Muscle of leg (tissue), 11 donors: ENCODE data around the gene DNER. TPM values are rescaled to one million over a fixed set of nuclear protein-coding genes. Genes with fewer than 3 reads are reported as not detected.

Experiments used
- DNase-seq: peaks from one replicate; pipeline ENCODE4 v3.0.0; 2013
- H3K27ac ChIP-seq: one replicate; pipeline ENCODE4 v1.5.1; 2013; ENCODE audit warnings: mild to moderate bottlenecking, low read length, control low read depth
- H3K27me3 ChIP-seq: one replicate; pipeline ENCODE4 v1.6.1; 2013; ENCODE audit warnings: low read length; ENCODE audit not compliant: control insufficient read depth, insufficient read depth
- H3K36me3 ChIP-seq: one replicate; pipeline ENCODE4 v1.6.1; 2013; ENCODE audit warnings: low read length; ENCODE audit not compliant: control insufficient read depth, insufficient read depth
- H3K4me1 ChIP-seq: one replicate; pipeline ENCODE4 v1.6.1; 2013; ENCODE audit warnings: low read length; ENCODE audit not compliant: control insufficient read depth, insufficient read depth
- H3K4me3 ChIP-seq: one replicate; pipeline ENCODE4 v1.5.1; 2013; ENCODE audit warnings: low read length, control low read depth
- H3K9me3 ChIP-seq: replicated peaks from 2 replicates; pipeline ENCODE4 v1.6.1; 2013; ENCODE audit warnings: low read depth, low read length; ENCODE audit not compliant: control insufficient read depth
- WGBS: methylation state at CpG from one replicate; pipeline ENCODE4 v1.1.5; 2013; ENCODE audit warnings: missing lambda C conversion rate; ENCODE audit not compliant: insufficient coverage; 5-methylcytosine and 5-hydroxymethylcytosine counted together
- polyA plus RNA-seq, 8 donors: library from polyadenylated mRNA; unstranded; fragments of 120-200 nt; gene quantifications; one replicate each; pipeline versions ENCODE4 v1.2.1 to v1.2.3, GENCODE V29; 2013; ENCODE audit warnings: inconsistent platforms in 1 of 8, low replicate concordance in 1 of 8; ENCODE audit not compliant: insufficient read length in 8 of 8, insufficient read depth in 1 of 8
- total RNA-seq: library from RNA; stranded (reverse); fragments of 120-200 nt; gene quantifications from one replicate; pipeline ENCODE4 v1.2.4, GENCODE V29; 2013

Gene DNER
- total and polyA plus RNA-seq, 9 donors, result 0.57 to 3.2 (median 1.8) TPM

DNA sequence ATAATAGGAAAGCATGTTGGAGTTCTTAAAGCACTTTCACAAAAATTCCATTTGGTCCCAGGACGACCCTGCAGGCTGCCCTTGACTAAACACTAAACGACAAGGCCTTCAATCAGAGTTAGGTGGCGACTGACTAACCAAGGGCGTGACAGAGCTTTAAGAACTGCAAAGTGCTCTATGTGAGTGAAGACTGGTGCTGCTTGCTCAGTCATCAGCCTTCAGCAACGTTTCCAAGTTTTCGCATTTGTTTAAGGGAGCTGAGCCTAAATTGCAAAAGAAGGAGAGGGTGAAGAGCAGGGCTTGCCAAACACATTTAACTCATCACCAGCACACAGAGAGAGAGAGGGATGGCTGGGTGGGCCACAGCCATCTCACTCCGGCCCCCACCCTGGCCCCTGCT is 238.6 kb downstream of the DNER start:
- DNase-seq, result peak; percentile 33
- no peaks in the 10 kb centered on the region for H3K27me3 ChIP-seq
- no peaks in the 10 kb centered on the region for H3K36me3 ChIP-seq
- peaks cover 2% of the 10 kb centered on the region for H3K4me1 ChIP-seq
- 33% methylated on average over 3 of the region's 7 CpGs for WGBS
- H3K4me3 ChIP-seq, result no peak overlapping the region
- no peak overlapping the region for H3K27ac ChIP-seq
- H3K9me3 ChIP-seq, result no peaks in the 10 kb centered on the region

DNA sequence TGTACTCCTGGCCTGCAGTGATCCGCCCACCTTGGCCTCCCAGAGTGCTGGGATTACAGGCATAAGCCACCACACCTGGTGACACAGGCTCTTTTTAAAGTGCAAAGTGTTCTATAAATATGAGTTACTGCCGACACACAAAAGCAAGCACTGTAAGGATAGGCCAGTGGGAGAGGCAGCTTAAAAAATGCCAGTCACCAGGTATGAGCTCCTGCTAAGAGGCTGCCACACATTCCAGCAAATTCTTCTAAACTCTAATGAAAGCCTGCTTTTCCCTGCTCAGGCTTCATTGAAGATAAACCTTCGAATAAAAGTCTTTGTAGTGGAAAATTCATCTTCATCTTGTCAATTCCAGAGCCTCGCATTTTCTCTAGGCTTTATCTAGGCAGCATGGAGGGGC is 240.2 kb downstream of the DNER start:
- no peak overlapping the region for H3K27ac ChIP-seq
- no peaks in the 10 kb centered on the region for H3K9me3 ChIP-seq
- 80% methylated on average over 2 of the region's 4 CpGs for WGBS
- no peaks in the 10 kb centered on the region for H3K36me3 ChIP-seq
- H3K27me3 ChIP-seq, result no peaks in the 10 kb centered on the region
- no peak overlapping the region for H3K4me3 ChIP-seq
- peaks cover 2% of the 10 kb centered on the region for H3K4me1 ChIP-seq
- DNase-seq, result no peak

DNA sequence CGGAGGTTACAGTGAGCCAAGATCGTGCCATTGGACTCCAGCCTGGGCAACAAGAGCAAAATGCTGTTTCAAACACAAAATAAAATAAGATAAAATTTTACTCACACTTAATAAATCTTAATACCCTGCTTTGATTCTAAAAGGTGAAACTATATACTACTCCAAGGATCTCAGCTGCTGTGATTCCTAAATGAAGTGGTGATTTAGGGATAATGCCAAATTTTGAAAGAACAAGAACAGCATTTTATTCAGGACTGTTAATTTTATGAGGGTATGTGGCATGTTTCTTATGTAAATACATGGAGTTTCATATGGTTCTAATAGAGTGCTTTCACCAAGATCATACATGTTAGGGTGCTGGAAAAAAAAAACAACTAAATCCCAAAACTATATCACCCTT is 243.6 kb downstream of the DNER start:
- Histone ChIP-seq H3K36me3 (no peaks in the 10 kb centered on the region), H3K4me3 (no peak overlapping the region), H3K9me3 (no peaks in the 10 kb centered on the region), H3K27ac (no peak overlapping the region), H3K4me1 (peaks cover 4% of the 10 kb centered on the region), H3K27me3 (no peaks in the 10 kb centered on the region)
- DNase-seq, result no peak
- 100% methylated on average over 1 of the region's 2 CpGs for WGBS

GRCh38 chr2:229467783-229468182 is 246.6 kb downstream of the DNER start:
- no peaks in the 10 kb centered on the region for H3K27me3 ChIP-seq
- H3K27ac ChIP-seq, result no peak overlapping the region
- no peak overlapping the region for H3K4me3 ChIP-seq
- no peaks in the 10 kb centered on the region for H3K36me3 ChIP-seq
- no peaks in the 10 kb centered on the region for H3K9me3 ChIP-seq
- DNase-seq, result peak; percentile 17
- H3K4me1 ChIP-seq, result peaks cover 7% of the 10 kb centered on the region
- WGBS, result 45% methylated on average over 2 of the region's 7 CpGs

- WGBS, result 50% methylated on average over 1 of the region's 2 CpGs
These were observed 250.5 kb downstream of the DNER start for GRCh38 chr2:229463841-229464346.

GRCh38 chr2:229462112-229462511 is 252.2 kb downstream of the DNER start:
- H3K27ac ChIP-seq, result no peak overlapping the region
- DNase-seq, result no peak

More at GRCh38 chr2:229463841-229464346, 250.5 kb downstream of the DNER start:
- DNase-seq, result peak; percentile 94
- Histone ChIP-seq H3K9me3 (no peaks in the 10 kb centered on the region), H3K4me3 (no peak overlapping the region), H3K36me3 (no peaks in the 10 kb centered on the region), H3K27me3 (no peaks in the 10 kb centered on the region), H3K4me1 (peaks cover 7% of the 10 kb centered on the region), H3K27ac (peak overlapping the region; percentile 57)

DNA sequence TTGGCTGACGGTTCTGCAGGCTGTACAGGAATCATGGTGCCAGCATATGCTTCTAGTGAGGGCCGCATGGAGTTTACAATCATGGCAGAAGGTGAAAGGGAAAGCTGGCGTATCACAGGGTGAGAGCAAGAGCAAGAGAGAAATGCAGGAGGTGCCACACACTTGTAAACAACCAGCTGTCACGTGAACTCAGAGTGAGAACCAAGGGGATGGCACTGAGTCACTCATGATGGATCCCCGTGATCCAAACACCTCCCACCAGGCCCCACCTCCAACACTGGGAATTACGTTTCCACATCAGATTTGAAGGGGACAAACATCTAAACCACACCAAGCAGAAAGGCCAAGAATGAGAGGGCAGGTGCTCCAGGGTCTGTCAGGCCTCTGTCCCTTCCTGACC is 258.3 kb downstream of the DNER start:
- Histone ChIP-seq H3K4me1 (no peaks in the 10 kb centered on the region), H3K36me3 (no peaks in the 10 kb centered on the region), H3K9me3 (no peaks in the 10 kb centered on the region), H3K4me3 (no peak overlapping the region), H3K27me3 (no peaks in the 10 kb centered on the region), H3K27ac (no peak overlapping the region)
- no peak for DNase-seq
- WGBS, result 98% methylated on average over 5 of the region's 6 CpGs

More at GRCh38 chr2:229462112-229462511, 252.2 kb downstream of the DNER start:
- Histone ChIP-seq H3K9me3 (no peaks in the 10 kb centered on the region), H3K4me1 (peaks cover 5% of the 10 kb centered on the region), H3K4me3 (no peak overlapping the region), H3K36me3 (no peaks in the 10 kb centered on the region), H3K27me3 (no peaks in the 10 kb centered on the region)

DNA sequence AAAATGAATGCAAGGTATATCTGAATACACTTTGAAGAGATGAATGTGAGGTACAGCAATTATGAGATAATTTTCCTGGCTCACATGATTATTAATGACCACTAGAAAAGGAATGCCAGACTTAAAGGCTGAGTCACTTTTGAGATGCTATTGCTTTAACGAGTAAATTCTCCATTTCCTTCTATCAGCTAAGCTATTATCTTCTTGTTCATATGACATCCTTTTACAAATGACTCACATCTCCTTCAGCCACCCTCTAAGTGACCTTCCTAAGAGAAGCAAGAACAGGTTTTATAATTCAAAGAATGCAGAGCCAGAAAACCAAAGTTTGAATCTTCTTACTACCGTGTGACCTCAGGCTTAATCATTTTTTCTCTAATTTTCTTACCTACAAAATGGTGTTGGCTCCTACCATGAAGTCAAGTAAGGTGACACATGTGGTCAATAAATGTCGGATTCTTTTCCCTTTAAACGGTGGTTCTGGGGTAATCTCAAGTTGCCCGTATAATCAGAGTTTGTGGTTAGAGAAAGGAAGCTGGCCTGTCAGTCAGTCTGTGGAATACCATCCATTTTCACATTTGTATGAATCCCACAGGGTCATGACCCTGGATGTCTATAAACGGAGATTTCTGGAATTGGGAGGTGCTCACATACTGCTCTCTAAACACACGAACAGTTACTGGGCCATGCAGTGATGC is 259.3 kb downstream of the DNER start:
- H3K4me3 ChIP-seq, result no peak overlapping the region
- no peak overlapping the region for H3K27ac ChIP-seq
- H3K9me3 ChIP-seq, result no peaks in the 10 kb centered on the region
- H3K36me3 ChIP-seq, result no peaks in the 10 kb centered on the region
- no peaks in the 10 kb centered on the region for H3K27me3 ChIP-seq
- H3K4me1 ChIP-seq, result no peaks in the 10 kb centered on the region
- no peak for DNase-seq
- WGBS, result no CpG with 5 or more reads among the region's 7 CpGs

DNA sequence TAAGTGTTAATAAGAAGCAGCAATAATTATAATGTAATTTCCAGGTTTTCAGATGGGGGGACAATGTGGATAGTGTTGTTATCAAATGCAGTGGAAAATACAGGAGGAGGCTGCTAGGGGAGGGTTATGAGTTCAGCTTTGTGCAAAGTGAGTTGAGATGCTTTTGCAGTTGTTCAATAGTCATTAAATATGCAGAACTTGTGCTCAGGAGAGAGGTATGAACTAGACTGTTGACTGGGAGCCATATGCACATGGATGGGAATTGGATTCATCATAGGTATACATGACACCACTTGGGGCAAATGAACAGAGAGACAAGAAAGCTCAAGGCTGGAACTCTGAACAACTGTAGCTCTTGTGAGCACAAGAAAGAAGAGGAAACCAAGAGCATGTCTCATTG is 261.1 kb downstream of the DNER start:
- H3K27ac ChIP-seq, result no peak overlapping the region
- no peaks in the 10 kb centered on the region for H3K36me3 ChIP-seq
- H3K9me3 ChIP-seq, result no peaks in the 10 kb centered on the region
- H3K4me3 ChIP-seq, result no peak overlapping the region
- no peaks in the 10 kb centered on the region for H3K27me3 ChIP-seq
- no peaks in the 10 kb centered on the region for H3K4me1 ChIP-seq
- no peak for DNase-seq

DNA sequence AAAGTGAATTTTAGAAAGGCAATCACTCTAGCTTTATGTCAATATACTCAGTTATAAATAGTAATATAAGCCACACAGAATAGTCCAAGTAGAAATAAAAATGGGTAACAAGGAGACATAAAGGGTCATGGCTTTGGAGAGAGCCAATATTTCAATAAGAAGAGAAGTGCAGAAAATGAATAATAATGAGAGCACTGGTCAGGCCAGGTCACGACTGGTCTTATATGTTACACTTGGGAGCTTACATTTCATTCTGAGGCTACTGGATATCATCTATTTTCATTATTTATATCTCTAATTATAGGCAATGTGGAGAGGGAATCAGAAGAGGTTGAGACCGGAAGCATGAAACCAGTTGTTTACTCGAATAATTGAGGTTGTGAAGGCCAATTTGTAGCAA is 262.5 kb downstream of the DNER start:
- no peaks in the 10 kb centered on the region for H3K27me3 ChIP-seq
- WGBS, result no CpG with 5 or more reads among the region's 3 CpGs
- no peak overlapping the region for H3K27ac ChIP-seq
- no peaks in the 10 kb centered on the region for H3K4me1 ChIP-seq
- no peaks in the 10 kb centered on the region for H3K36me3 ChIP-seq
- DNase-seq, result no peak
- H3K9me3 ChIP-seq, result no peaks in the 10 kb centered on the region
- H3K4me3 ChIP-seq, result no peak overlapping the region

DNA sequence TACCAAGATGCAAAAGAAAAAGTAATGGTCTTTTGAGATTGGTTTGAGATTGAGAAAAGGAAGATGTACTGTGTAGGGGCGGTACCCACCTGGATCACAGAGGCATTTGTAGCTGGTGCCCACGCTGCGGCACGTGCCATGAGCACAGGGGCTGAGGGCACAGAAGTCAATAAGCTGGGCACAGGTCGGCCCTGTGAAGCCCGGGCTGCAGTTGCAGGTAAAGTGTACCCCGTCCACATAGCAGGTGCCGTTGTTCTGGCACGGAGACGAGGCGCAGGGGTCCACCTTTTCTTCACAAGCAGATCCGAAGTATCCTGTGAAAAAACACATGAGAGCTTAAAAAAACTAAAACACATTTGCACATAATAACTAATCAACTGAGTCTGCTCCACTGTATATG is 267.1 kb downstream of the DNER start:
- H3K4me1 ChIP-seq, result peaks cover 16% of the 10 kb centered on the region

More for the DNA sequence above, 267.1 kb downstream of the DNER start:
- H3K27me3 ChIP-seq, result no peaks in the 10 kb centered on the region
- no peaks in the 10 kb centered on the region for H3K36me3 ChIP-seq
- WGBS, result 98% methylated on average over 11 of the region's 12 CpGs
- H3K9me3 ChIP-seq, result no peaks in the 10 kb centered on the region
- no peak overlapping the region for H3K27ac ChIP-seq
- DNase-seq, result no peak
- no peak overlapping the region for H3K4me3 ChIP-seq
